WTC11 (cell line): ENCODE results near the gene BTNL2. TPM values are rescaled to one million over a fixed set of nuclear protein-coding genes. Genes with fewer than 3 reads are reported as not detected.

Source experiments
- ATAC-seq: fragments of 200-7000 bp; cut with Tn5 transposase; 2 replicates; pipeline ENCODE4 v1.10.0; 2021; ENCODE audit warnings: mild to moderate bottlenecking, moderate library complexity
- CTCF ChIA-PET: fragments of 300-600 bp; sonication (Branson Sonifier 250); formaldehyde crosslinking; loops from one replicate; lab custom pipeline; 2021; ENCODE audit warnings: antibody characterized with exemption; lab: Charles Lee
- POLR2A ChIA-PET: fragments of 350-600 bp; sonication (Branson Sonifier 250); formaldehyde crosslinking; loops from one replicate; lab custom pipeline; 2021; ENCODE audit warnings: antibody characterized with exemption; lab: Charles Lee
- DNase-seq: peaks from one replicate; pipeline ENCODE4 v3.0.0; 2021; ENCODE audit warnings: low spot score
- H3K27ac Mint-ChIP-seq: 2 replicates; pipeline ENCODE4 v1.8.0; 2021; ENCODE audit warnings: mixed read lengths
- H3K27me3 Mint-ChIP-seq: 2 replicates; pipeline ENCODE4 v1.8.0; 2021; ENCODE audit warnings: low read depth, mild to moderate bottlenecking, moderate library complexity, mixed read lengths
- H3K36me3 Mint-ChIP-seq: 2 replicates; pipeline ENCODE4 v1.8.0; 2021; ENCODE audit warnings: mixed read lengths
- H3K4me1 Mint-ChIP-seq: 2 replicates; pipeline ENCODE4 v1.8.0; 2022; ENCODE audit warnings: mixed read lengths
- H3K4me3 Mint-ChIP-seq: 2 replicates; pipeline ENCODE4 v1.8.0; 2021; ENCODE audit warnings: mild to moderate bottlenecking, moderate library complexity, mixed read lengths
- H3K9me3 Mint-ChIP-seq: 2 replicates; pipeline ENCODE4 v1.8.0; 2021; ENCODE audit warnings: mixed read lengths
- ATF1 ChIP-seq: sonication (generic); formaldehyde crosslinking; IDR thresholded peaks from 2 replicates; pipeline ENCODE4 v1.8.1; 2023; ENCODE audit warnings: mild to moderate bottlenecking, moderate library complexity, missing genetic modification reagents
- CREB1 ChIP-seq: sonication (generic); formaldehyde crosslinking; IDR thresholded peaks from 2 replicates; pipeline ENCODE4 v1.8.0; 2023; ENCODE audit warnings: mild to moderate bottlenecking, missing genetic modification reagents
- CTCF ChIP-seq: fragments of 200-600 bp; IDR thresholded peaks from 2 replicates; pipeline ENCODE4 v1.8.0; 2022; ENCODE audit warnings: antibody characterized with exemption
- FOXJ3 ChIP-seq: sonication (generic); formaldehyde crosslinking; IDR thresholded peaks from 2 replicates; pipeline ENCODE4 v1.9.0; 2021; ENCODE audit warnings: missing genetic modification reagents, mild to moderate bottlenecking, borderline replicate concordance
- GABPB1 ChIP-seq: sonication (generic); formaldehyde crosslinking; IDR thresholded peaks from 2 replicates; pipeline ENCODE4 v1.8.1; 2023; ENCODE audit warnings: mild to moderate bottlenecking, missing genetic modification reagents
- GTF2I ChIP-seq: fragments of 250-450 bp; sonication (Bioruptor Pico); conservative IDR thresholded peaks from 2 replicates; pipeline ENCODE4 v1.4.0; 2021; ENCODE audit warnings: mild to moderate bottlenecking
- HMGXB4 ChIP-seq: sonication (generic); formaldehyde crosslinking; IDR thresholded peaks from 2 replicates; pipeline ENCODE4 v1.8.1; 2023; ENCODE audit warnings: mild to moderate bottlenecking, moderate library complexity, missing genetic modification reagents
- IRF2 ChIP-seq: sonication (generic); formaldehyde crosslinking; IDR thresholded peaks from 2 replicates; pipeline ENCODE4 v1.8.0; 2022; ENCODE audit warnings: low read depth, missing genetic modification reagents, borderline replicate concordance
- KAT7 ChIP-seq: sonication (generic); formaldehyde crosslinking; IDR thresholded peaks from 2 replicates; pipeline ENCODE4 v1.8.1; 2023; ENCODE audit warnings: missing genetic modification reagents, mild to moderate bottlenecking, borderline replicate concordance
- MYBL2 ChIP-seq: sonication (generic); formaldehyde crosslinking; IDR thresholded peaks from 2 replicates; pipeline ENCODE4 v1.8.1; 2023; ENCODE audit warnings: mild to moderate bottlenecking, moderate library complexity, missing genetic modification reagents
- PRDM15 ChIP-seq: sonication (generic); formaldehyde crosslinking; IDR thresholded peaks from 2 replicates; pipeline ENCODE4 v1.8.0; 2022; ENCODE audit warnings: missing genetic modification reagents
- PRRX2 ChIP-seq: fragments of 250-450 bp; sonication (Bioruptor Pico); IDR thresholded peaks from 2 replicates; pipeline ENCODE4 v1.8.0; 2021; ENCODE audit warnings: mild to moderate bottlenecking
- SMAD3 ChIP-seq: sonication (generic); formaldehyde crosslinking; IDR thresholded peaks from 2 replicates; pipeline ENCODE4 v1.8.0; 2022; ENCODE audit warnings: missing genetic modification reagents, mild to moderate bottlenecking, borderline replicate concordance
- ZNF219 ChIP-seq: sonication (generic); formaldehyde crosslinking; IDR thresholded peaks from 2 replicates; pipeline ENCODE4 v1.8.0; 2023; ENCODE audit warnings: missing genetic modification reagents, mild to moderate bottlenecking, borderline replicate concordance
- ZNF423 ChIP-seq: fragments of 250-450 bp; sonication (Bioruptor Pico); IDR thresholded peaks from 2 replicates; pipeline ENCODE4 v2.1.2; 2022; ENCODE audit warnings: mild to moderate bottlenecking, moderate library complexity
- total RNA-seq: library from RNA; stranded (reverse); gene quantifications from 3 replicates; pipeline ENCODE4 v1.2.3, GENCODE V29; 2021
- TF ChIP-seq, protein P1 (sequence below): sonication (generic); formaldehyde crosslinking; IDR thresholded peaks from 2 replicates; pipeline ENCODE4 v1.8.1; 2022; ENCODE audit warnings: low read depth, missing genetic modification reagents, borderline replicate concordance
- TF ChIP-seq, protein P2 (sequence below): fragments of 250-450 bp; sonication (Bioruptor Pico); IDR thresholded peaks from 2 replicates; pipeline ENCODE4 v2.1.2; 2022; ENCODE audit warnings: mild to moderate bottlenecking, moderate library complexity
- TF ChIP-seq, protein P3 (sequence below): fragments of 250-450 bp; sonication (Bioruptor Pico); IDR thresholded peaks from 2 replicates; pipeline ENCODE4 v1.9.0; 2021; ENCODE audit warnings: mild to moderate bottlenecking, borderline replicate concordance

BTNL2 gene
- total RNA-seq, 1 experiment from 2014 or later, result not detected

DNA sequence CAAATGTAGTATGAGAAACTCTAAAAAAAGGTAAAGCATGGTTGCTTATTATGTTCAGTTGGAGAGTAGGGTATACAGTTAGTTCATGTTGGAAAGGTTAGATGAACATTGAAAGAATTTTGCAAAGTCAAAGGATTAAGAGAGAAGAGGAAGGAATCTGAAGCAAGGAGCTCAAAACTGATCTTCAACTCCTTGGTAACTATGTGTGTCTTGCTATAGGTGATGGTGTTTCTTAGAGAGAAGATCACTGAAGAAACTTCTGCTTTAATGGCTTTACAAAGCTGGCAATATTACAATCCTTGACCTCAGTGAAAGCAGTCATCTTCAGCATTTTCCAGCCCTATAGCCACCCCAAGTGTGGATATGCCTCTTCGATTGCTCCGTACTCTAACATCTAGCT is 37.5 kb upstream of the BTNL2 start:
- 0 out of 2 replicates have a peak, but pooled peaks cover 3% of the 10 kb centered on the region for H3K9me3 Mint-ChIP-seq
- TF ChIP-seq KAT7 (CRISPR knock-in tag) (no peak), ZNF219 (CRISPR knock-in tag) (no peak), MYBL2 (no peak)
- TF ChIP-seq, all 79 proteins: peak for 0
- Mint-ChIP-seq H3K4me3 (no peak overlapping the region), H3K4me1 (peaks cover 4% of the 10 kb centered on the region), H3K36me3 (no peaks in the 10 kb centered on the region), H3K27ac (no peak overlapping the region), H3K27me3 (peaks cover 23% of the 10 kb centered on the region)
- POLR2A ChIA-PET, result no interaction called here
- ATAC-seq, result no peak
- DNase-seq, result no peak
- CTCF ChIA-PET, result no interaction called here

- DNase-seq, result no peak
- H3K9me3 Mint-ChIP-seq, result 0 out of 2 replicates have a peak, but pooled peaks cover 3% of the 10 kb centered on the region
- no peaks in the 10 kb centered on the region for H3K36me3 Mint-ChIP-seq
- no peak overlapping the region for H3K27ac Mint-ChIP-seq
- peaks cover 4% of the 10 kb centered on the region for H3K4me1 Mint-ChIP-seq
- CTCF ChIA-PET, result no interaction called here
- TF ChIP-seq IRF2 (CRISPR knock-in tag) (no peak), FOXJ3 (CRISPR knock-in tag) (no peak), ZNF219 (CRISPR knock-in tag) (no peak), CREB1 (no peak), HMGXB4 (CRISPR knock-in tag) (no peak), GTF2I (CRISPR knock-in tag) (no peak), ZNF423 (CRISPR knock-in tag) (no peak), CTCF (no peak), ATF1 (CRISPR knock-in tag) (no peak), SMAD3 (CRISPR knock-in tag) (no peak), PRDM15 (no peak), PRRX2 (CRISPR knock-in tag) (no peak), GABPB1 (no peak)
- TF ChIP-seq, protein P1, sequence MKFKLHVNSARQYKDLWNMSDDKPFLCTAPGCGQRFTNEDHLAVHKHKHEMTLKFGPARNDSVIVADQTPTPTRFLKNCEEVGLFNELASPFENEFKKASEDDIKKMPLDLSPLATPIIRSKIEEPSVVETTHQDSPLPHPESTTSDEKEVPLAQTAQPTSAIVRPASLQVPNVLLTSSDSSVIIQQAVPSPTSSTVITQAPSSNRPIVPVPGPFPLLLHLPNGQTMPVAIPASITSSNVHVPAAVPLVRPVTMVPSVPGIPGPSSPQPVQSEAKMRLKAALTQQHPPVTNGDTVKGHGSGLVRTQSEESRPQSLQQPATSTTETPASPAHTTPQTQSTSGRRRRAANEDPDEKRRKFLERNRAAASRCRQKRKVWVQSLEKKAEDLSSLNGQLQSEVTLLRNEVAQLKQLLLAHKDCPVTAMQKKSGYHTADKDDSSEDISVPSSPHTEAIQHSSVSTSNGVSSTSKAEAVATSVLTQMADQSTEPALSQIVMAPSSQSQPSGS (CRISPR knock-in tag), result no peak
- TF ChIP-seq, protein P2, sequence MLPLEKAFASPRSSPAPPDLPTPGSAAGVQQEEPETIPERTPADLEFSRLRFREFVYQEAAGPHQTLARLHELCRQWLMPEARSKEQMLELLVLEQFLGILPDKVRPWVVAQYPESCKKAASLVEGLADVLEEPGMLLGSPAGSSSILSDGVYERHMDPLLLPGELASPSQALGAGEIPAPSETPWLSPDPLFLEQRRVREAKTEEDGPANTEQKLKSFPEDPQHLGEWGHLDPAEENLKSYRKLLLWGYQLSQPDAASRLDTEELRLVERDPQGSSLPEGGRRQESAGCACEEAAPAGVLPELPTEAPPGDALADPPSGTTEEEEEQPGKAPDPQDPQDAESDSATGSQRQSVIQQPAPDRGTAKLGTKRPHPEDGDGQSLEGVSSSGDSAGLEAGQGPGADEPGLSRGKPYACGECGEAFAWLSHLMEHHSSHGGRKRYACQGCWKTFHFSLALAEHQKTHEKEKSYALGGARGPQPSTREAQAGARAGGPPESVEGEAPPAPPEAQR, result no peak
- TF ChIP-seq, protein P3, sequence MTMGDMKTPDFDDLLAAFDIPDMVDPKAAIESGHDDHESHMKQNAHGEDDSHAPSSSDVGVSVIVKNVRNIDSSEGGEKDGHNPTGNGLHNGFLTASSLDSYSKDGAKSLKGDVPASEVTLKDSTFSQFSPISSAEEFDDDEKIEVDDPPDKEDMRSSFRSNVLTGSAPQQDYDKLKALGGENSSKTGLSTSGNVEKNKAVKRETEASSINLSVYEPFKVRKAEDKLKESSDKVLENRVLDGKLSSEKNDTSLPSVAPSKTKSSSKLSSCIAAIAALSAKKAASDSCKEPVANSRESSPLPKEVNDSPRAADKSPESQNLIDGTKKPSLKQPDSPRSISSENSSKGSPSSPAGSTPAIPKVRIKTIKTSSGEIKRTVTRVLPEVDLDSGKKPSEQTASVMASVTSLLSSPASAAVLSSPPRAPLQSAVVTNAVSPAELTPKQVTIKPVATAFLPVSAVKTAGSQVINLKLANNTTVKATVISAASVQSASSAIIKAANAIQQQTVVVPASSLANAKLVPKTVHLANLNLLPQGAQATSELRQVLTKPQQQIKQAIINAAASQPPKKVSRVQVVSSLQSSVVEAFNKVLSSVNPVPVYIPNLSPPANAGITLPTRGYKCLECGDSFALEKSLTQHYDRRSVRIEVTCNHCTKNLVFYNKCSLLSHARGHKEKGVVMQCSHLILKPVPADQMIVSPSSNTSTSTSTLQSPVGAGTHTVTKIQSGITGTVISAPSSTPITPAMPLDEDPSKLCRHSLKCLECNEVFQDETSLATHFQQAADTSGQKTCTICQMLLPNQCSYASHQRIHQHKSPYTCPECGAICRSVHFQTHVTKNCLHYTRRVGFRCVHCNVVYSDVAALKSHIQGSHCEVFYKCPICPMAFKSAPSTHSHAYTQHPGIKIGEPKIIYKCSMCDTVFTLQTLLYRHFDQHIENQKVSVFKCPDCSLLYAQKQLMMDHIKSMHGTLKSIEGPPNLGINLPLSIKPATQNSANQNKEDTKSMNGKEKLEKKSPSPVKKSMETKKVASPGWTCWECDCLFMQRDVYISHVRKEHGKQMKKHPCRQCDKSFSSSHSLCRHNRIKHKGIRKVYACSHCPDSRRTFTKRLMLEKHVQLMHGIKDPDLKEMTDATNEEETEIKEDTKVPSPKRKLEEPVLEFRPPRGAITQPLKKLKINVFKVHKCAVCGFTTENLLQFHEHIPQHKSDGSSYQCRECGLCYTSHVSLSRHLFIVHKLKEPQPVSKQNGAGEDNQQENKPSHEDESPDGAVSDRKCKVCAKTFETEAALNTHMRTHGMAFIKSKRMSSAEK (CRISPR knock-in tag), result no peak
- no peak overlapping the region for H3K4me3 Mint-ChIP-seq
- peaks cover 28% of the 10 kb centered on the region for H3K27me3 Mint-ChIP-seq
- POLR2A ChIA-PET, result no interaction called here
- no peak for ATAC-seq
Measured at GRCh38 chr6:32442977-32443552, 36.1 kb upstream of the BTNL2 start.
